ENCODE results near the gene SNU13.
A peak's percentile ranks its signal among the peaks of the same experiment; 100 is the strongest.

The SNU13 gene

DNA sequence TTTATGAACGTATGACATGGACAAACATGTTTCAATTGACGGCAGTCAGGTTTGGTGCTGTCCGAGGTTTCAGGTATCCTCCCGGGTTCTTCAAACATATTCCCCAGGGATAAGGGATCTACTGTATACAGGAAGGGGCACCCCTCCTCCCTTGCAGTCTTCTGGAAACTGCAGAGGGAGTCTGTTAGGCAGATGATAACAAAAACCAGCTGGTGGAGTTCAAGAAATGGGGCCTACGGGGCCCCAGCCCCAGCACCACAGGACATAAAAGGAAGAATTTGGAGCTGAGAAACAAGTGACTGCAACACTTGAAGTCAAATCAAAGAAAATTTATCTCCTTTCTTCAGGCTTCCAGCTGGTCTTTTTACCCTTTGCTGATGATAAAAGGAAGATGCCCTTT, 32.1 kb downstream of the SNU13 start:
- Mint-ChIP-seq H3K9me3 (no peaks in the 10 kb centered on the region), H3K36me3 (ENCODE audit: low read depth) (peaks cover 83% of the 10 kb centered on the region), H3K4me1 (no peaks in the 10 kb centered on the region), H3K27ac (peak overlapping the region; percentile 40 to 80 (median 51)), H3K4me3 (no peak overlapping the region), H3K27me3 (ENCODE audit: low read depth) (no peaks in the 10 kb centered on the region)
- TF ChIP-seq CTCF (IDR thresholded peaks at IDR 0.05; ENCODE audit: unreplicated experiment in 3 of 3) = no peak

DNA sequence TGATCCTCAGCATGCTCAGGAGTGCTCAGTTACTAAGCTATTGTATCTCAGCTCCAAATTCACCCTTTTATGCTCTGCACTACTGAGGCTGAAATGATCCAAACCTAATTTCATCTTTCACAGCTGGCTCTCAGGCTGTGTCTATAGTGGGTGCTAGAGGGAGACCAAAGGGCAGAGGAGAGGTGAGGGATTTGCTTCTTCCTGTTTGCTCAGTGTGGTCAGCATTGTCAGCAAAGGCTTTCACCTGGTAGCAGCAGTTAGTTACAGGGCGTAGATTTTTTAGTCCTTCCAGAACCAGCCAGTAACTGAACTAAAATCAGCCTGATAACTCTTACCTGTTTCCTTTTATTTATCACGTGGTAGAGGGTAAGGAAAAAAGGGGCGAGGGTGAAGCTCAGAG, 34.3 kb downstream of the SNU13 start:
- TF ChIP-seq CTCF (IDR thresholded peaks at IDR 0.05; ENCODE audit: unreplicated experiment in 3 of 3) = no peak
- no peaks in the 10 kb centered on the region for H3K27me3 Mint-ChIP-seq (ENCODE audit: low read depth)
- no peak overlapping the region for H3K4me3 Mint-ChIP-seq
- H3K9me3 Mint-ChIP-seq = no peaks in the 10 kb centered on the region
- peaks cover 76% of the 10 kb centered on the region for H3K36me3 Mint-ChIP-seq (ENCODE audit: low read depth)
- no peak overlapping the region for H3K27ac Mint-ChIP-seq
- no peaks in the 10 kb centered on the region for H3K4me1 Mint-ChIP-seq

DNA sequence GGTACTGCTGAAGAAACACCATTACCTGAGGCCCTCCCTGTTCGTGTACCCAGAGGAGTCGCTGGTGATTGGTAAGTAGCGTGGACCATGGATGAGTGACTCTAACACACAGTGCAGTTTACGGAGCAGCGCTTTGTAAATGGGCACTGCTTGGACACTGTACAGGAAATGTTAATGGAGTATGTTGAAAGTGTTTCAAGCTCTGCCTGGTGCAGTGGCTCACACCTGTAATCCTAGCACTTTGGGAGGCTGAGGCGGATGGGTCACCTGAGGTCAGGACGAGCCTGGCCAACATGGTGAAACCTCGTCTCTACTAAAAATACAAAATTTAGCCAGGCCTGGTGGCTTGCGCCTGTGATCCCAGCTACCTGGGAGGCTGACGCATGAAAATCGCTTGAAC, 37.8 kb downstream of the SNU13 start:
- no peaks in the 10 kb centered on the region for H3K9me3 Mint-ChIP-seq
- no peak overlapping the region for H3K4me3 Mint-ChIP-seq
- TF ChIP-seq CTCF (IDR thresholded peaks at IDR 0.05; ENCODE audit: unreplicated experiment in 3 of 3) = no peak
- no peak overlapping the region for H3K27ac Mint-ChIP-seq
- no peaks in the 10 kb centered on the region for H3K27me3 Mint-ChIP-seq (ENCODE audit: low read depth)
- H3K4me1 Mint-ChIP-seq = no peaks in the 10 kb centered on the region
- H3K36me3 Mint-ChIP-seq (ENCODE audit: low read depth) = peaks cover 76% of the 10 kb centered on the region

DNA sequence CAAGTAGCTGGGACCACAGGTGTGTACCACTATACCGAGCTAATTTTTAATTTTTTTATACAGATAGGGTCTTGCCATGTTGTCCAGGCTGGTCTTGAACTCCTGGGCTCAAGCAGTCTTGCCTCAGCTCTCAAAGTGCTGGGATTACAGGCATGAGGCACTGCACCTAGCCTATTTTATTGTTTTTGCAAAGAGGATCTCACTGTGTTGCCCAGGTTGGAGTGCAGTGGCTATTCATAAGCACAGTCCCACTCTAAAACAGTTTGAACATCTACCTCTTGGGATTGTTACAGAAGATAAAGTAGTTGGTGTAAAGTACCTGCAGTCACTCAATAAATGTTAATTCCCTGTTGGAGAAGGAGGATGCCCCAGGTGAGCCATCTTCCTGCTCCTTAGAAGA, 38.4 kb downstream of the SNU13 start:
- H3K9me3 Mint-ChIP-seq = no peaks in the 10 kb centered on the region
- no peaks in the 10 kb centered on the region for H3K4me1 Mint-ChIP-seq
- no peak overlapping the region for H3K4me3 Mint-ChIP-seq
- no peak for TF ChIP-seq CTCF (IDR thresholded peaks at IDR 0.05; ENCODE audit: unreplicated experiment in 3 of 3)
- H3K27ac Mint-ChIP-seq = no peak overlapping the region
- H3K36me3 Mint-ChIP-seq (ENCODE audit: low read depth) = peaks cover 76% of the 10 kb centered on the region
- H3K27me3 Mint-ChIP-seq (ENCODE audit: low read depth) = no peaks in the 10 kb centered on the region

DNA sequence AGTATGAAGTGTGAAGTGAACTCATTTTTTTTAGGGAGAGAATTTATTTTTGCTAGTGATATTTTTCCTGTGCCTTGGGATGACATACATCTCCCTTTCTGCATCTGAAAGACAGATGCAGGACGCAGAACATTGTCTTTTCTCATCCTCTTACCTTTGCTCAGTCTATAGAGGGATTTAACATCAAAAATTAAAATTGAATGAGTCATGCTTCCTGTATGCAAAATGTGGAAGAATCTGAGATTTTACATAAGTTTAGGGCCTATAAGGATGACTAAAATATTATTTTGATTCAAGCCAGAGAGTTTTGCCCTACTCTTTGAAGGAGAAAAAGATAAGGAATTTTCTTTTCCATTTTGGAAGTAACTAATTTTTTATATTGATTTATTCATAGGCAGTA, 40.2 kb downstream of the SNU13 start:
- Mint-ChIP-seq H3K36me3 (ENCODE audit: low read depth) (peaks cover 64% of the 10 kb centered on the region), H3K27me3 (ENCODE audit: low read depth) (no peaks in the 10 kb centered on the region), H3K9me3 (no peaks in the 10 kb centered on the region), H3K27ac (no peak overlapping the region), H3K4me3 (no peak overlapping the region), H3K4me1 (no peaks in the 10 kb centered on the region)
- TF ChIP-seq CTCF (IDR thresholded peaks at IDR 0.05; ENCODE audit: unreplicated experiment in 3 of 3) = no peak

DNA sequence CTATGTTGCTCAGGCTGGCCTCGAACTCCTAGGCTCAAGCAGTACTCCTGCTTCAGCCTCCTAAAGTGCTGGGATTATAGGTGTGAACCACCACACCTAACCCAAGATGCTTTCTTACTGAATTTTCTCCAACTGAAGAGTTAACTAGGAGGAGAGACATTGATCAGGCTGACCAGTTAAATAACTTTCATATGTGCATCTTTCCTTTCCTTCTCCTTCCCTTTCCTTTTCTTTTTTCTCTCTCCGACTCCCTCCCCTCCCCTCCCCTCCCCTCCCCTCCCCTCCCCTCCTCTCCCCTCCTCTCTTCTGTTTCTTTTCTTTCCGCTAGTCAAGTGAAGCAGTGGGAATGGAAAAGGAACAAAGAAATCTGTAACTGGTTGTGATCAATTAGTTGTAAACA, 40.9 kb downstream of the SNU13 start:
- Mint-ChIP-seq H3K27ac (no peak overlapping the region), H3K36me3 (ENCODE audit: low read depth) (peaks cover 65% of the 10 kb centered on the region), H3K27me3 (ENCODE audit: low read depth) (no peaks in the 10 kb centered on the region), H3K9me3 (no peaks in the 10 kb centered on the region), H3K4me3 (no peak overlapping the region), H3K4me1 (no peaks in the 10 kb centered on the region)
- TF ChIP-seq CTCF (IDR thresholded peaks at IDR 0.05; ENCODE audit: unreplicated experiment in 3 of 3) = no peak

Data from nephron (organoid).